Osteocyte (in vitro differentiated cells): ENCODE data around the gene SPATA31D1. TPM values are rescaled to one million over a fixed set of nuclear protein-coding genes. Genes with fewer than 3 reads are reported as not detected.

Experiments
- DNase-seq: peaks from one replicate; pipeline ENCODE4 v3.0.0; 2021; ENCODE audit warnings: mixed read lengths; ENCODE audit not compliant: unreplicated experiment; ENCODE audit errors: extremely low spot score
- H3K27ac Mint-ChIP-seq: one replicate; pipeline ENCODE4 v1.8.0; 2021; ENCODE audit warnings: mild to moderate bottlenecking, mixed read lengths; ENCODE audit not compliant: unreplicated experiment
- H3K27me3 Mint-ChIP-seq: one replicate; pipeline ENCODE4 v1.8.0; 2021; ENCODE audit warnings: mixed read lengths; ENCODE audit not compliant: unreplicated experiment
- H3K36me3 Mint-ChIP-seq: one replicate; pipeline ENCODE4 v1.8.0; 2021; ENCODE audit warnings: mixed read lengths; ENCODE audit not compliant: unreplicated experiment
- H3K4me1 Mint-ChIP-seq: one replicate; pipeline ENCODE4 v1.8.0; 2021; ENCODE audit warnings: mixed read lengths; ENCODE audit not compliant: unreplicated experiment
- H3K4me3 Mint-ChIP-seq: one replicate; pipeline ENCODE4 v1.8.0; 2021; ENCODE audit warnings: mild to moderate bottlenecking, moderate library complexity, mixed read lengths; ENCODE audit not compliant: unreplicated experiment
- H3K9me3 Mint-ChIP-seq: one replicate; pipeline ENCODE4 v1.8.0; 2021; ENCODE audit warnings: mixed read lengths; ENCODE audit not compliant: unreplicated experiment
- CTCF ChIP-seq: fragments of 200-600 bp; sonication (generic); IDR thresholded peaks from 2 replicates; pipeline ENCODE4 v1.5.0; 2021; ENCODE audit warnings: antibody characterized with exemption, mild to moderate bottlenecking, moderate library complexity
- total RNA-seq: library from RNA; stranded (reverse); gene quantifications from 2 replicates; pipeline ENCODE4 v1.2.1, GENCODE V29; 2021

Gene SPATA31D1
- total RNA-seq, 1 donor from 2014 or later: not detected

GRCh38 chr9:81989700-81990099 is 1.1 kb downstream of the SPATA31D1 start:
- peaks cover 21% of the 10 kb centered on the region for H3K27me3 Mint-ChIP-seq
- no peak overlapping the region for H3K4me3 Mint-ChIP-seq
- no peak for TF ChIP-seq CTCF
- H3K36me3 Mint-ChIP-seq: no peaks in the 10 kb centered on the region
- no peak overlapping the region for H3K27ac Mint-ChIP-seq
- no peaks in the 10 kb centered on the region for H3K4me1 Mint-ChIP-seq
- no peak for DNase-seq
- H3K9me3 Mint-ChIP-seq: peaks cover 9% of the 10 kb centered on the region

- peaks cover 9% of the 10 kb centered on the region for H3K9me3 Mint-ChIP-seq
- no peak for TF ChIP-seq CTCF
- no peak overlapping the region for H3K4me3 Mint-ChIP-seq
- no peak overlapping the region for H3K27ac Mint-ChIP-seq
- H3K36me3 Mint-ChIP-seq: no peaks in the 10 kb centered on the region
- no peak for DNase-seq
- peaks cover 15% of the 10 kb centered on the region for H3K27me3 Mint-ChIP-seq
- no peaks in the 10 kb centered on the region for H3K4me1 Mint-ChIP-seq
These were observed 5.1 kb downstream of the SPATA31D1 start for GRCh38 chr9:81993656-81994055.

GRCh38 chr9:81999806-82000205 is 11.2 kb downstream of the SPATA31D1 start:
- no peaks in the 10 kb centered on the region for H3K4me1 Mint-ChIP-seq
- no peak for DNase-seq
- no peak for TF ChIP-seq CTCF
- H3K4me3 Mint-ChIP-seq: no peak overlapping the region
- H3K27ac Mint-ChIP-seq: no peak overlapping the region
- H3K9me3 Mint-ChIP-seq: no peaks in the 10 kb centered on the region
- H3K27me3 Mint-ChIP-seq: no peaks in the 10 kb centered on the region
- H3K36me3 Mint-ChIP-seq: no peaks in the 10 kb centered on the region

- H3K9me3 Mint-ChIP-seq: peaks cover 15% of the 10 kb centered on the region
- no peak for DNase-seq
- H3K27me3 Mint-ChIP-seq: no peaks in the 10 kb centered on the region
- no peak overlapping the region for H3K4me3 Mint-ChIP-seq
- TF ChIP-seq CTCF: no peak
- no peaks in the 10 kb centered on the region for H3K4me1 Mint-ChIP-seq
- no peak overlapping the region for H3K27ac Mint-ChIP-seq
- H3K36me3 Mint-ChIP-seq: no peaks in the 10 kb centered on the region
These were observed 22.1 kb downstream of the SPATA31D1 start for GRCh38 chr9:82010711-82011110.

GRCh38 chr9:82011133-82011532 is 22.6 kb downstream of the SPATA31D1 start:
- Mint-ChIP-seq H3K9me3 (peaks cover 15% of the 10 kb centered on the region), H3K4me3 (no peak overlapping the region), H3K36me3 (no peaks in the 10 kb centered on the region), H3K27me3 (no peaks in the 10 kb centered on the region), H3K27ac (no peak overlapping the region), H3K4me1 (no peaks in the 10 kb centered on the region)
- TF ChIP-seq CTCF: no peak
- no peak for DNase-seq
